Measurements from ENCODE around the gene NR1D2. TPM values are rescaled to one million over a fixed set of nuclear protein-coding genes. Genes with fewer than 3 reads are reported as not detected.

NR1D2 gene
- polyA plus RNA-seq, 2 of the 4 experiments (the other 2 are of a cell fraction): 7.2 to 18.6 TPM

GRCh38 chr3:24027946-24028345, 82.9 kb downstream of the NR1D2 start:
- H3K4me1 ChIP-seq: no peaks in the 10 kb centered on the region
- peaks cover 9% of the 10 kb centered on the region; the same call in 2 of the 3 replicates for H3K9me3 ChIP-seq
- no peak overlapping the region for H3K4me2 ChIP-seq
- no peak overlapping the region for H3K4me3 ChIP-seq
- 32% methylated on average over 3 of the region's 3 CpGs for WGBS (ENCODE audit: missing lambda C conversion rate)
- ATAC-seq: no peak
- no peak for DNase-seq (ENCODE audit: low read depth in 1 of 2, low spot score in 1 of 2)
- TF ChIP-seq SREBF2 (IDR thresholded peaks at IDR 0.05) (no peak), ZFP36 (IDR thresholded peaks at IDR 0.05; ENCODE audit: borderline replicate concordance, partially characterized antibody) (no peak), SMC3 (IDR thresholded peaks at IDR 0.05) (no peak), FOXS1 (CRISPR knock-in tag; IDR thresholded peaks at IDR 0.05) (no peak), MAFK (IDR thresholded peaks at IDR 0.05; ENCODE audit: partially characterized antibody) (no peak), FOSL2 (IDR thresholded peaks at IDR 0.05) (no peak), FOSL2 (CRISPR knock-in tag; IDR thresholded peaks at IDR 0.05) (no peak), BHLHE40 (IDR thresholded peaks at IDR 0.05; ENCODE audit: low read depth, low read length) (no peak)
- POLR2A ChIA-PET: no interaction called here
- H3K27ac ChIP-seq: no peak overlapping the region
- no peak for FAIRE-seq
- CTCF ChIA-PET: no interaction called here

Other genes with a start within 250 kb of the NR1D2 start
- 171 and 198 TPM in 2 replicates for gene UBE2E1, start 139.3 kb upstream of the NR1D2 start, polyA plus RNA-seq (2011; rRNA removed)
- gene UBE2E1, start 139.3 kb upstream of the NR1D2 start, polyA plus RNA-seq (2017; fragmentation: RNase III; extraction: RNeasy Plus Mini Kit Qiagen cat#74134 plus additional on column Dnase treatment): 151 to 156 TPM (median 151 TPM) in 3 replicates
- 12.2 and 16.8 TPM in 2 replicates for gene NKIRAS1, start 28.3 kb upstream of the NR1D2 start, polyA plus RNA-seq (2011; rRNA removed)
- 13.8 to 15.5 TPM (median 14.8 TPM) in 3 replicates for gene NKIRAS1, start 28.3 kb upstream of the NR1D2 start, polyA plus RNA-seq (2017; fragmentation: RNase III; extraction: RNeasy Plus Mini Kit Qiagen cat#74134 plus additional on column Dnase treatment)
- gene RPL15, start 28.2 kb upstream of the NR1D2 start, polyA plus RNA-seq (2011; rRNA removed): 2,933 and 3,149 TPM in 2 replicates
- gene RPL15, start 28.2 kb upstream of the NR1D2 start, polyA plus RNA-seq (2017; fragmentation: RNase III; extraction: RNeasy Plus Mini Kit Qiagen cat#74134 plus additional on column Dnase treatment): 2,088 to 2,178 TPM (median 2,158 TPM) in 3 replicates

All from A549 (cell line).